ENCODE data around the gene IL12RB1.

Gene IL12RB1

DNA sequence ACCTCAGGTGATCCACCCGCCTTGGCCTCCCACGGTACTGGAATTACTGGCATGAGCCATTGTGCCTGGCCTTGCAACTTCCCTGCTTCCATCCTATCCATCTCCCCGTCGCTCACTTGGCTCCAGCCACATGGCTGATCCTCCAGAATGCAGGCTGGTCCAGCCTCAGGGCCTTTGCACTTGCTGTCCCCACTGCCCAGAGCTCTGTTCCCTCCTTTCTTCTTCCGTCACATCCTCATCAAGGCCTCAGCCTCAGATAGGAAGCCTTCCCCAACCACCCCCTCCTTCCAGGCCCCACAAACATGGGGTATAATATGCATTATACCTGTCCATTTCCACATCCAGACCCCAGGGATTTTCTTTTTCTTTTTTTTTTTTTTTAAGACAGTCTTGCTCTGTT, 27.1 kb upstream of the IL12RB1 start:
- TF ChIP-seq, protein P1, sequence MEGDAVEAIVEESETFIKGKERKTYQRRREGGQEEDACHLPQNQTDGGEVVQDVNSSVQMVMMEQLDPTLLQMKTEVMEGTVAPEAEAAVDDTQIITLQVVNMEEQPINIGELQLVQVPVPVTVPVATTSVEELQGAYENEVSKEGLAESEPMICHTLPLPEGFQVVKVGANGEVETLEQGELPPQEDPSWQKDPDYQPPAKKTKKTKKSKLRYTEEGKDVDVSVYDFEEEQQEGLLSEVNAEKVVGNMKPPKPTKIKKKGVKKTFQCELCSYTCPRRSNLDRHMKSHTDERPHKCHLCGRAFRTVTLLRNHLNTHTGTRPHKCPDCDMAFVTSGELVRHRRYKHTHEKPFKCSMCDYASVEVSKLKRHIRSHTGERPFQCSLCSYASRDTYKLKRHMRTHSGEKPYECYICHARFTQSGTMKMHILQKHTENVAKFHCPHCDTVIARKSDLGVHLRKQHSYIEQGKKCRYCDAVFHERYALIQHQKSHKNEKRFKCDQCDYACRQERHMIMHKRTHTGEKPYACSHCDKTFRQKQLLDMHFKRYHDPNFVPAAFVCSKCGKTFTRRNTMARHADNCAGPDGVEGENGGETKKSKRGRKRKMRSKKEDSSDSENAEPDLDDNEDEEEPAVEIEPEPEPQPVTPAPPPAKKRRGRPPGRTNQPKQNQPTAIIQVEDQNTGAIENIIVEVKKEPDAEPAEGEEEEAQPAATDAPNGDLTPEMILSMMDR (conservative IDR thresholded peaks at IDR 0.05; ENCODE audit: control insufficient read depth, insufficient read depth, low read depth, low read length) = no peak
- H3K4me3 ChIP-seq (ENCODE audit: control insufficient read depth, low read depth, low read length) = no peak overlapping the region
- no peak for DNase-seq (ENCODE audit: low read depth)

GRCh38 chr19:18112989-18113478, 26.3 kb upstream of the IL12RB1 start:
- peak; percentile 77 for DNase-seq (ENCODE audit: low read depth)
- H3K4me3 ChIP-seq (ENCODE audit: control insufficient read depth, low read depth, low read length) = no peak overlapping the region

GRCh38 chr19:18110609-18111232, 24.0 kb upstream of the IL12RB1 start:
- DNase-seq (ENCODE audit: low read depth) = no peak
- TF ChIP-seq, protein P1 (conservative IDR thresholded peaks at IDR 0.05; ENCODE audit: control insufficient read depth, insufficient read depth, low read depth, low read length) = no peak
- peak overlapping the region; percentile 60 for H3K4me3 ChIP-seq (ENCODE audit: control insufficient read depth, low read depth, low read length)

More at GRCh38 chr19:18112989-18113478, 26.3 kb upstream of the IL12RB1 start:
- TF ChIP-seq, protein P1 (conservative IDR thresholded peaks at IDR 0.05; ENCODE audit: control insufficient read depth, insufficient read depth, low read depth, low read length) = peak; percentile 94

- no peak for DNase-seq (ENCODE audit: low read depth)
These were observed 23.2 kb upstream of the IL12RB1 start for GRCh38 chr19:18109733-18110608.

DNA sequence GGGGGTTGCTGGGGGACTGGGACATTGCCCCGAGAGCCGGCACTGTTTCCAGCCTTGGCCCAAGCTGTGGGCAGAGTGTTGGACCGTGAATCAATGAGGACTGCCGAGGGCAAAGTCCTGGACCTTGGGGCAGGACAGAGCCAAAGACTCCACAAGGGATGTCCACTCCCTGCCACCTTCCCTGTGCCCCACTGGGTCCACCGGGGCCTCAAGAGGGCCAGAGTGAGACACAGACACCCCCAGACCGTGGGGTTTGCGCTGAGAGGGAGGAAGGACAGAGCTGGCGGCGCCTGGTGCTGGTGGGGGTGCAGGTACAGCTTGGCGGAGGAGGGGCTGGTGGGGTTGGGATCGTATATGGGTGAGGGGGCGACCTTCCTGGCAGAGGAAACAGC, 22.6 kb upstream of the IL12RB1 start:
- H3K4me3 ChIP-seq (ENCODE audit: control insufficient read depth, low read depth, low read length) = peak overlapping the region; percentile 60
- TF ChIP-seq, protein P1 (conservative IDR thresholded peaks at IDR 0.05; ENCODE audit: control insufficient read depth, insufficient read depth, low read depth, low read length) = no peak
- no peak for DNase-seq (ENCODE audit: low read depth)

More at GRCh38 chr19:18109733-18110608, 23.2 kb upstream of the IL12RB1 start:
- H3K4me3 ChIP-seq (ENCODE audit: control insufficient read depth, low read depth, low read length) = peak overlapping the region; percentile 60
- TF ChIP-seq, protein P1 (conservative IDR thresholded peaks at IDR 0.05; ENCODE audit: control insufficient read depth, insufficient read depth, low read depth, low read length) = no peak

- H3K4me3 ChIP-seq (ENCODE audit: control insufficient read depth, low read depth, low read length) = no peak overlapping the region
- DNase-seq (ENCODE audit: low read depth) = no peak
- TF ChIP-seq, protein P1 (conservative IDR thresholded peaks at IDR 0.05; ENCODE audit: control insufficient read depth, insufficient read depth, low read depth, low read length) = no peak
These were observed 22.2 kb upstream of the IL12RB1 start for GRCh38 chr19:18108897-18109296.
